Body of pancreas (tissue), 4 donors: ENCODE results near the gene AP4B1. TPM values are rescaled to one million over a fixed set of nuclear protein-coding genes. Genes with fewer than 3 reads are reported as not detected.

Experiments
- ATAC-seq: fragments of 150-250 bp; one replicate; pipeline ENCODE4 v1.9.1; 2016
- DNase-seq, 4 donors: peaks; one replicate each; pipeline ENCODE4 v3.0.0-alpha.2; 2019
- H3K27ac ChIP-seq, 4 donors: fragments of 200-600 bp; sonication (generic); 1 replicate in 3 of 4; 2 replicates in 1 of 4; pipeline versions ENCODE4 v1.5.1 to v1.6.1; 2016 to 2019; ENCODE audit warnings: mild to moderate bottlenecking in 1 of 4, mixed read lengths in 1 of 4, moderate library complexity in 1 of 4
- H3K27me3 ChIP-seq, 2 donors: fragments of 200-600 bp; sonication (generic); one replicate each; pipeline ENCODE4 v1.6.0; 2016; ENCODE audit warnings: mild to moderate bottlenecking in 1 of 2
- H3K36me3 ChIP-seq, 2 donors: fragments of 200-600 bp; sonication (generic); replicated peaks in 1 of 2; 2 replicates each; pipeline ENCODE4 v1.5.1; 2016; ENCODE audit warnings: low read depth in 2 of 2; ENCODE audit not compliant: insufficient read depth in 1 of 2
- H3K4me1 ChIP-seq: fragments of 200-600 bp; sonication (generic); one replicate; pipeline ENCODE4 v1.6.0; 2016
- H3K4me3 ChIP-seq, 2 donors: fragments of 200-600 bp; sonication (generic); 1 replicate in 1 of 2; 2 replicates in 1 of 2; pipeline ENCODE4 v1.5.1; 2016 to 2019
- H3K9me3 ChIP-seq, 3 donors: fragments of 200-600 bp; sonication (generic); 1 replicate in 2 of 3; 2 replicates in 1 of 3; pipeline ENCODE4 v1.5.1; 2016
- POLR2A ChIP-seq, 3 donors: fragments of 450-650 bp; IDR thresholded peaks; one replicate each; pipeline ENCODE4 v1.6.1; 2016; ENCODE audit warnings: antibody characterized with exemption in 3 of 3, mild to moderate bottlenecking in 2 of 3
- WGBS, 2 donors: methylation state at CpG; one replicate each; pipeline ENCODE4 v1.1.5; 2017; 5-methylcytosine and 5-hydroxymethylcytosine counted together
- intact Hi-C: fragments of 100-400 bp; cut with DNase I; formaldehyde crosslinking; loops from one replicate; pipeline ENCODE4 v1.15.1; 2023
- total RNA-seq, 2 donors: library from RNA; depleted of rRNA; stranded (reverse); fragments of >200 nt; gene quantifications; one replicate each; pipeline ENCODE4 v1.1.0, GENCODE V29; 2016
- TF ChIP-seq, protein P1 (sequence below), 7 experiments: fragments of 450-650 bp in 4 of 7; fragments of 200-600 bp in 3 of 7; sonication (generic) in 3 of 7; IDR thresholded peaks; one replicate each; pipeline ENCODE4 v1.5.1; 2016 to 2019; ENCODE audit warnings: antibody characterized with exemption in 7 of 7

The AP4B1 gene
- total RNA-seq, 2 donors from 2014 or later: 21.3 to 33.0 TPM

DNA sequence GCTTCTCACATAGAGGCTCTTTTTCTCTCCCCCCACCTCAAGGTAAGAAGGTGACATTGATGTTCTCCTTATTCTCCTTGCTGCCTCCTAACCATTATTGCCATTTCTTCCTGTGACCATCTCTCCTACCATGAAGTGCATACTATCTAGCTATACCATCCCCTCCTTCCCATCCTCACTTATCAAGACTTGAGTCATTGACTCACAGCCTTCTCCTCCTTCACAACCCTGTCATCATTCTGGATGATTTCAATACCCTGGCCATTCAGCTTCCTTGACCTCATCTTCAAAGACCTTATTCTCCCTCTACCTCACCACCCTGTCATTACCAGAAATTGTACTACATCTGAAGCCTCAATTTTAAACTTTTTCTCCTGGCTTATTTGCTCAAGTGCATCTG is 13.6 kb upstream of the AP4B1 start:
- intact Hi-C loops: no loop called here
- DNase-seq (no peak), ATAC-seq (no peak)

DNA sequence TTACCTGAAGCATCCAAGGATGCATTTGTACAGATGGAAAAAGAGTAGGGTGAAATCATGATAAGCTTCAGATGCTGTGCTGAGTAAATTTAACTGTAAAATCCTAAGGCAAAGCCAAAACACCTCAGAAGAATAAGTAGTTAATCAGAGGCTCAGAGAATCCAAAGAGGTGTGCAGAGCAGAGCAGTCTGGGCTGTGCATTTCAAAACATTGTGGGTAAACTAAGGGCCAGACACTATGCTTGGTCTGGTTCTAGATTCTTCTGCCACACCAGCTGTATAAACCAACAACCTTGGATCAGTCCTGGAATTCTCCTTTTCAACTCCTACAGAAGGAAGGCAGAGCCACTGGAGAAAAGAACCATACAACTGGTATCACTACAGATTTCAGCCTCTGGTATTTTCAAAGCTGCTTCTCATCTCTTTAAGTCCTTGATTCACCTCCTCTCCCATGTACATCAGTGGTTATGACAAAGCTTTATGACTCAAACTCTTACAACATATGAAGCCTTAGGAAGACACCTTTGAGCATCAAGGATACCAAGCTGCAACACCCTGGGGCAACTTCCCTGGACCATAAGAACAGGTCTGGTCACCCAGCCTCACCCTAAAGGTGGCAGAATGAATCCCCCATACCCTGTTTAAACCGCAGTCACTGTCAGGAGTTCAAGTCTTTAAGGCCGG is 12.9 kb upstream of the AP4B1 start:
- Histone ChIP-seq H3K9me3 (no peaks in the 10 kb centered on the region), H3K27me3 (no peaks in the 10 kb centered on the region), H3K27ac (no peak overlapping the region), H3K36me3 (no peaks in the 10 kb centered on the region), H3K4me3 (no peak overlapping the region), H3K4me1 (peaks cover 6% of the 10 kb centered on the region)
- WGBS, 2 donors: 82 to 83% methylated on average over 2 of the region's 2 CpGs
- intact Hi-C loops: no loop called here
- TF ChIP-seq, protein P1, sequence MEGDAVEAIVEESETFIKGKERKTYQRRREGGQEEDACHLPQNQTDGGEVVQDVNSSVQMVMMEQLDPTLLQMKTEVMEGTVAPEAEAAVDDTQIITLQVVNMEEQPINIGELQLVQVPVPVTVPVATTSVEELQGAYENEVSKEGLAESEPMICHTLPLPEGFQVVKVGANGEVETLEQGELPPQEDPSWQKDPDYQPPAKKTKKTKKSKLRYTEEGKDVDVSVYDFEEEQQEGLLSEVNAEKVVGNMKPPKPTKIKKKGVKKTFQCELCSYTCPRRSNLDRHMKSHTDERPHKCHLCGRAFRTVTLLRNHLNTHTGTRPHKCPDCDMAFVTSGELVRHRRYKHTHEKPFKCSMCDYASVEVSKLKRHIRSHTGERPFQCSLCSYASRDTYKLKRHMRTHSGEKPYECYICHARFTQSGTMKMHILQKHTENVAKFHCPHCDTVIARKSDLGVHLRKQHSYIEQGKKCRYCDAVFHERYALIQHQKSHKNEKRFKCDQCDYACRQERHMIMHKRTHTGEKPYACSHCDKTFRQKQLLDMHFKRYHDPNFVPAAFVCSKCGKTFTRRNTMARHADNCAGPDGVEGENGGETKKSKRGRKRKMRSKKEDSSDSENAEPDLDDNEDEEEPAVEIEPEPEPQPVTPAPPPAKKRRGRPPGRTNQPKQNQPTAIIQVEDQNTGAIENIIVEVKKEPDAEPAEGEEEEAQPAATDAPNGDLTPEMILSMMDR (IDR thresholded peaks at IDR 0.05): no peak
- no peak for TF ChIP-seq POLR2A (IDR thresholded peaks at IDR 0.05)
- DNase-seq (no peak), ATAC-seq (no peak)

More for the DNA sequence above, 13.6 kb upstream of the AP4B1 start:
- H3K27me3 ChIP-seq: no peaks in the 10 kb centered on the region
- H3K27ac ChIP-seq: no peak overlapping the region
- no peaks in the 10 kb centered on the region for H3K36me3 ChIP-seq
- TF ChIP-seq, protein P1 (IDR thresholded peaks at IDR 0.05): no peak
- no peak for TF ChIP-seq POLR2A (IDR thresholded peaks at IDR 0.05)
- no peak overlapping the region for H3K4me3 ChIP-seq
- H3K9me3 ChIP-seq: no peaks in the 10 kb centered on the region
- H3K4me1 ChIP-seq: no peaks in the 10 kb centered on the region

GRCh38 chr1:113916974-113917373 is 12.4 kb upstream of the AP4B1 start:
- no peaks in the 10 kb centered on the region for H3K36me3 ChIP-seq
- H3K27me3 ChIP-seq: no peaks in the 10 kb centered on the region
- H3K4me3 ChIP-seq: no peak overlapping the region
- intact Hi-C loops: no loop called here
- no peaks in the 10 kb centered on the region for H3K9me3 ChIP-seq
- TF ChIP-seq, protein P1 (IDR thresholded peaks at IDR 0.05): no peak
- TF ChIP-seq POLR2A (IDR thresholded peaks at IDR 0.05): no peak
- ATAC-seq (no peak), DNase-seq (no peak)
- H3K4me1 ChIP-seq: peaks cover 7% of the 10 kb centered on the region
- 93 to 96% methylated on average over 5 of the region's 5 CpGs for WGBS, 2 donors
- no peak overlapping the region for H3K27ac ChIP-seq

DNA sequence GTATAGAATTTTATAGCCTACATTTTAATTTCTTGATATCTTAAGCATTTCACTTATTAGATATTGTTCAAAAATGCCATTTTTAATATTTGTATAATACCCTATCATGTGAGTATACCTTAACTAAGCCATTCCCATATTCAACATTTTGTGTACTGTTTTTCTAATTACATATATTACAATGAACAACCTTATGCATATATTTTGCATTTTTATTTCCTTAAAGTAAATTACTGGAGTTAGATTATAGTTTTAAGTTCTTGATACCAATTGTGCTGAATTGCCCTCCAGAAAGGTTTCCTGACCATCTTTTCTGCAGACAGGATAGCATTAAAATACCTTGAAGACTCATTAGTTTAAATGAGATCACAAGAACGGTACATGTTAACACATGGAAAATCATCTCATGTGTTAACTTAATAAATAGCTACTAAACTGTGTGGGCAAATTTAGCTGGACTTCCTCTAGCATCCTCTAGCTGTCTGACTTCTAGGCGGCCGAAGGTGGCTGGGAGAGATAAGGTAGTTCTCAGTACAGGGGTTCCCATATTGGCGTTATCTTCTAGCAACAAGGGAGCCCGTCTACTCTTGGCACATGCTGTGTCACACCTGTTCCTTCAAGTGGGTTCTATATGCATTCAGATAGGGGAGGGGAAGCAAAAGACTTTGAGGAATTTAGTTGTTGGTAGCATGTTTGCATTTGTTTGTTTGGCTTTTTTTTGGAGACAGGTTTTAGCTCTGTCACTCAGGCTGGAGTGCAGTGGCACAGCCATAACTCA is 9.5 kb upstream of the AP4B1 start:
- WGBS, 2 donors: 52% methylated on average over 5 of the region's 5 CpGs
- DNase-seq: no peak
- H3K27ac ChIP-seq: no peak overlapping the region

More for the DNA sequence above, 9.5 kb upstream of the AP4B1 start:
- H3K27me3 ChIP-seq: no peaks in the 10 kb centered on the region
- peaks cover 0 to 6% of the 10 kb centered on the region in 2 donors for H3K36me3 ChIP-seq
- no peak for ATAC-seq
- H3K4me1 ChIP-seq: peaks cover 7% of the 10 kb centered on the region
- intact Hi-C loops: no loop called here
- no peak overlapping the region for H3K4me3 ChIP-seq
- no peak for TF ChIP-seq POLR2A (IDR thresholded peaks at IDR 0.05)
- TF ChIP-seq, protein P1 (IDR thresholded peaks at IDR 0.05): no peak
- H3K9me3 ChIP-seq: no peaks in the 10 kb centered on the region
